OCI-LY7 (cell line): ENCODE measurements around the gene STAM2. TPM values are rescaled to one million over a fixed set of nuclear protein-coding genes. Genes with fewer than 3 reads are reported as not detected.

Source experiments
- BruUV-seq: library from RNA; stranded (reverse); fragments of 400-500 nt; replicated peaks from 2 replicates; lab custom pipeline; 2021; lab: Mats Ljungman, UMichigan
- CTCF ChIA-PET: fragments of 300-600 bp; sonication (Branson Sonifier 250); formaldehyde crosslinking; loops from one replicate; lab custom pipeline; 2022; ENCODE audit warnings: antibody characterized with exemption; ENCODE audit not compliant: unreplicated experiment; lab: Charles Lee
- POLR2A ChIA-PET: fragments of 300-600 bp; sonication (Branson Sonifier 250); formaldehyde crosslinking; loops from one replicate; lab custom pipeline; 2022; ENCODE audit warnings: antibody characterized with exemption; lab: Charles Lee
- DNase-seq: peaks from one replicate; pipeline ENCODE4 v3.0.0-alpha.2; 2015; ENCODE audit warnings: low spot score
- H2AFZ ChIP-seq: fragments of 200-600 bp; sonication (generic), shearing (Covaris generic); 2 replicates; pipeline ENCODE4 v1.6.1; 2014; ENCODE audit warnings: mild to moderate bottlenecking, antibody characterized with exemption, low read length, moderate library complexity
- H3K27ac ChIP-seq: fragments of 200-600 bp; sonication (generic); 2 replicates; pipeline ENCODE4 v1.5.1; 2014; ENCODE audit warnings: mixed run types, low read depth, mild to moderate bottlenecking, moderate library complexity, low read length, inconsistent platforms; ENCODE audit not compliant: poor library complexity, severe bottlenecking
- H3K36me3 ChIP-seq: fragments of 200-600 bp; sonication (generic); 2 replicates; pipeline ENCODE4 v1.6.1; 2014; ENCODE audit warnings: mild to moderate bottlenecking, antibody characterized with exemption, low read length, moderate library complexity, mixed read lengths; ENCODE audit not compliant: insufficient read depth
- H3K4me1 ChIP-seq: fragments of 200-600 bp; sonication (generic); 2 replicates; pipeline ENCODE4 v1.5.1; 2014; ENCODE audit warnings: mild to moderate bottlenecking, low read length; ENCODE audit not compliant: insufficient read depth, poor library complexity, severe bottlenecking
- H3K4me2 ChIP-seq: fragments of 200-600 bp; sonication (generic); 2 replicates; pipeline ENCODE4 v1.6.1; 2014; ENCODE audit warnings: mild to moderate bottlenecking, low read length
- H3K4me3 ChIP-seq: fragments of 200-600 bp; sonication (generic); 2 replicates; pipeline ENCODE4 v1.5.1; 2014; ENCODE audit warnings: mild to moderate bottlenecking, low read depth, low read length; ENCODE audit not compliant: poor library complexity, severe bottlenecking
- H3K79me2 ChIP-seq: fragments of 200-600 bp; sonication (generic); 2 replicates; pipeline ENCODE4 v1.6.1; 2016; ENCODE audit warnings: low read depth, mild to moderate bottlenecking, low read length, moderate library complexity, mixed read lengths; ENCODE audit not compliant: insufficient read depth
- H3K9me2 ChIP-seq: fragments of 200-600 bp; sonication (generic); 2 replicates; pipeline ENCODE4 v1.6.1; 2016; ENCODE audit warnings: mild to moderate bottlenecking, low read length, mixed read lengths; ENCODE audit not compliant: insufficient read depth
- H3K9me3 ChIP-seq: fragments of 200-600 bp; sonication (generic); 2 replicates; pipeline ENCODE4 v1.6.1; 2014; ENCODE audit warnings: mild to moderate bottlenecking, mixed run types, low read length, mixed read lengths
- H4K20me1 ChIP-seq: fragments of 200-600 bp; sonication (generic); 2 replicates; pipeline ENCODE4 v1.6.1; 2014; ENCODE audit warnings: mild to moderate bottlenecking, antibody characterized with exemption, low read length, moderate library complexity, mixed read lengths; ENCODE audit not compliant: insufficient read depth
- EZH2phosphoT487 ChIP-seq: fragments of 200-600 bp; sonication (generic); IDR thresholded peaks from 2 replicates; pipeline ENCODE4 v1.6.1; 2018; ENCODE audit warnings: low read depth, borderline replicate concordance, mild to moderate bottlenecking, mixed run types, antibody characterized with exemption, low read length, moderate library complexity, mixed read lengths
- intact Hi-C: fragments of 100-400 bp; cut with micrococcal nuclease; formaldehyde crosslinking; loops from one replicate; pipeline ENCODE4 v1.10.0; 2022; ENCODE audit not compliant: unreplicated experiment
- total RNA-seq, 2 experiments: library from RNA; depleted of rRNA in 1 of 2; stranded (reverse); fragments of >200 nt in 1 of 2; shearing (Covaris generic) in 1 of 2; gene quantifications; 2 replicates each; pipeline ENCODE4 v1.2.3, GENCODE V29; 2014 to 2022
- TF ChIP-seq, protein P1 (sequence below): fragments of 200-600 bp; sonication (generic); conservative IDR thresholded peaks from 2 replicates; pipeline ENCODE4 v1.5.1; 2014; ENCODE audit warnings: mild to moderate bottlenecking, antibody characterized with exemption, low read length, moderate library complexity, mixed read lengths

The STAM2 gene
- total RNA-seq, 2 experiments from 2014 or later: 17.7 to 22.1 TPM

- no peak within 1 kb of the TSS for H3K4me2 ChIP-seq
- TF ChIP-seq, protein P1, sequence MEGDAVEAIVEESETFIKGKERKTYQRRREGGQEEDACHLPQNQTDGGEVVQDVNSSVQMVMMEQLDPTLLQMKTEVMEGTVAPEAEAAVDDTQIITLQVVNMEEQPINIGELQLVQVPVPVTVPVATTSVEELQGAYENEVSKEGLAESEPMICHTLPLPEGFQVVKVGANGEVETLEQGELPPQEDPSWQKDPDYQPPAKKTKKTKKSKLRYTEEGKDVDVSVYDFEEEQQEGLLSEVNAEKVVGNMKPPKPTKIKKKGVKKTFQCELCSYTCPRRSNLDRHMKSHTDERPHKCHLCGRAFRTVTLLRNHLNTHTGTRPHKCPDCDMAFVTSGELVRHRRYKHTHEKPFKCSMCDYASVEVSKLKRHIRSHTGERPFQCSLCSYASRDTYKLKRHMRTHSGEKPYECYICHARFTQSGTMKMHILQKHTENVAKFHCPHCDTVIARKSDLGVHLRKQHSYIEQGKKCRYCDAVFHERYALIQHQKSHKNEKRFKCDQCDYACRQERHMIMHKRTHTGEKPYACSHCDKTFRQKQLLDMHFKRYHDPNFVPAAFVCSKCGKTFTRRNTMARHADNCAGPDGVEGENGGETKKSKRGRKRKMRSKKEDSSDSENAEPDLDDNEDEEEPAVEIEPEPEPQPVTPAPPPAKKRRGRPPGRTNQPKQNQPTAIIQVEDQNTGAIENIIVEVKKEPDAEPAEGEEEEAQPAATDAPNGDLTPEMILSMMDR: no peak
- no peak for TF ChIP-seq EZH2phosphoT487
- H3K79me2 ChIP-seq: no peaks in the 10 kb centered on the region
- no peaks in the 10 kb centered on the region for H3K4me1 ChIP-seq
- intact Hi-C loops: no loop called here
- H4K20me1 ChIP-seq: no peaks in the 10 kb centered on the region
- ChIA-PET CTCF (interaction anchor here (0.6 kb wide), 1 partner anchor 1328 kb away, joined by 12 read pairs; no protein-coding TSS in a partner anchor), POLR2A (no interaction called here)
- H2AFZ ChIP-seq: no peak within 1 kb of the TSS
- no peaks in the 10 kb centered on the region for H3K9me2 ChIP-seq
- H3K4me3 ChIP-seq: no peak within 1 kb of the TSS
- no peak within 1 kb of the TSS for H3K27ac ChIP-seq
- no peaks in the 10 kb centered on the region for H3K9me3 ChIP-seq
- BruUV-seq: no TSS peak
- no peaks in the 10 kb centered on the region for H3K36me3 ChIP-seq
- DNase-seq: no peak
Measured at GRCh38 chr2:152098496-152099366, 76.8 kb downstream of the STAM2 start, which contains the start of gene CACNB4. Gene CACNB4, minus strand, starts transcription at chr2:152099044.

DNA sequence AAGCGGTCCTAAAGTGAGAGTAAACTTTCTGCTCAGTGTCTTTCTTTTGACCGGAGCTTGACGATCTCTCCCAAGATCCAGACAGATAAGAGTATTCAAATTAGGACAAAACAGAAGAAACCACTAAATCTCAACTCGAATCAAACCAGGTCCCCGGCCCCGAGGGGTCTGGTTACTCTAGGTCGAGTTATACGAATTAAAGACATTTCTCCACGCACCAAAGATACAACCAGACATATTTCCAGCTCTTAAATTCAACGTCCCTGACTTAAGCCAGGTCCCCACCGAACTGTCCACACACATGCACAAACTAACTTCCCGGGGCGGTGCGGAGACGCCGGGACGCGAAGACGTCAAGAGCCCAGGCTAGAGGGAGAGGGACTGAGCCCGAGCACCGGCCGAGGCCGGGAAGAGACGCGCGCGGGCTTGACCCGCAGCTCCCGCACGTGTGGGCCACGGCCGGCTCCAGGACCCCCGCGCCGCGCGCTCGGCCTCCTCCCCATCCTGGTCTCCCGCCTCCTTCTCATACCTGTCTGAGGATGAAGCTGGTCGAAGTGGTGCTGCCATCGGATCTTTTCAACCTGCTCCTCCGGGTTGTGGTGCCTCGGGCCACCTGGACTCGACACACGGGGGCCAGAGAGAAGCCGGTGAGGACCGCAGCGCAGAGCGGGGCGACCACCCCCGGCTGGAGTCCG is 77.6 kb downstream of the STAM2 start:
- no TSS peak for BruUV-seq
- Histone ChIP-seq H3K9me2 (no peaks in the 10 kb centered on the region), H2AFZ (no peak overlapping the region), H3K9me3 (no peaks in the 10 kb centered on the region), H3K79me2 (no peaks in the 10 kb centered on the region), H3K36me3 (no peaks in the 10 kb centered on the region), H3K4me1 (no peaks in the 10 kb centered on the region), H3K4me2 (no peak overlapping the region), H3K27ac (no peak overlapping the region), H3K4me3 (no peak overlapping the region), H4K20me1 (no peaks in the 10 kb centered on the region)
- TF ChIP-seq EZH2phosphoT487: no peak
- TF ChIP-seq, protein P1: no peak
- DNase-seq: no peak
- ChIA-PET POLR2A (interaction anchor here (0.6 kb wide), 1 partner anchor 23 kb away, joined by 3 read pairs; no protein-coding TSS in a partner anchor), CTCF (no interaction called here)
- intact Hi-C loops: no loop called here
